ENCODE measurements around the gene MAST4. TPM values are rescaled to one million over a fixed set of nuclear protein-coding genes. Genes with fewer than 3 reads are reported as not detected.

MAST4 gene
- total and polyA plus RNA-seq, 2 donors (not counting 1 experiment from before 2014, with no cell fraction given): 2.5 to 57.1 TPM

DNA sequence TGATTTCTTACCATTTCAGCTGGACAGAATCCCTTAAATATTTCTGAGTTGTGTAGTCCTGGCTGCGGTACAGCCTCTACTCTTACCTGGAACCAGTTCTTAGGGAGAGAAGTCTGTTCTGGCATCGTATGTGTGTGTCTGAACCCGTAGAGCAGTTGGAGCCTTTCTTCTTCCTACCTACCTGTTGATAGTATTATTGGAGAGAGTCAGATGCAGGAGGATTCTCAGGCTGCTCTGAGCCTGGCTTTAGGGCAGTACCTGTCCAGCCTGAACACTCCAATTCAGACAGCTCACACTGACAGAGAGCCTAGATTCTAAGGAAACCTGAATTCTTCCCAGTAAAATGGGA is 410.3 kb downstream of the MAST4 start:
- no peaks in the 10 kb centered on the region for H3K79me2 ChIP-seq (ENCODE audit: control insufficient read depth, insufficient read depth, low read length)
- no peak for ATAC-seq (ENCODE audit: low read depth)
- H3K9ac ChIP-seq (ENCODE audit: low read length): no peak overlapping the region
- no peaks in the 10 kb centered on the region for H4K20me1 ChIP-seq (ENCODE audit: control insufficient read depth, insufficient read depth, low read length, poor library complexity, severe bottlenecking)
- DNase-seq: no peak
- no peak for TF ChIP-seq EZH2 (IDR thresholded peaks at IDR 0.05; ENCODE audit: borderline replicate concordance, insufficient read depth, low read depth, low read length, poor library complexity, severe bottlenecking)
- TF ChIP-seq, protein P1, sequence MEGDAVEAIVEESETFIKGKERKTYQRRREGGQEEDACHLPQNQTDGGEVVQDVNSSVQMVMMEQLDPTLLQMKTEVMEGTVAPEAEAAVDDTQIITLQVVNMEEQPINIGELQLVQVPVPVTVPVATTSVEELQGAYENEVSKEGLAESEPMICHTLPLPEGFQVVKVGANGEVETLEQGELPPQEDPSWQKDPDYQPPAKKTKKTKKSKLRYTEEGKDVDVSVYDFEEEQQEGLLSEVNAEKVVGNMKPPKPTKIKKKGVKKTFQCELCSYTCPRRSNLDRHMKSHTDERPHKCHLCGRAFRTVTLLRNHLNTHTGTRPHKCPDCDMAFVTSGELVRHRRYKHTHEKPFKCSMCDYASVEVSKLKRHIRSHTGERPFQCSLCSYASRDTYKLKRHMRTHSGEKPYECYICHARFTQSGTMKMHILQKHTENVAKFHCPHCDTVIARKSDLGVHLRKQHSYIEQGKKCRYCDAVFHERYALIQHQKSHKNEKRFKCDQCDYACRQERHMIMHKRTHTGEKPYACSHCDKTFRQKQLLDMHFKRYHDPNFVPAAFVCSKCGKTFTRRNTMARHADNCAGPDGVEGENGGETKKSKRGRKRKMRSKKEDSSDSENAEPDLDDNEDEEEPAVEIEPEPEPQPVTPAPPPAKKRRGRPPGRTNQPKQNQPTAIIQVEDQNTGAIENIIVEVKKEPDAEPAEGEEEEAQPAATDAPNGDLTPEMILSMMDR (IDR thresholded peaks at IDR 0.05): no peak
- H3K4me2 ChIP-seq (replicated peaks; ENCODE audit: low read depth, low read length, poor library complexity, severe bottlenecking): no peak overlapping the region
- no peak overlapping the region for H3K27ac ChIP-seq (ENCODE audit: low read length in 2 of 2)
- no peaks in the 10 kb centered on the region for H3K36me3 ChIP-seq (replicated peaks in 1 of 2; ENCODE audit: control extremely low read depth in 1 of 2, control insufficient read depth in 1 of 2, extremely low read depth in 1 of 2, insufficient read depth in 2 of 2, low read length in 1 of 2)
- no peaks in the 10 kb centered on the region for H3K9me3 ChIP-seq (ENCODE audit: control extremely low read depth in 1 of 3, control insufficient read depth in 2 of 3, insufficient read depth in 1 of 3, low read length in 2 of 3)
- Mint-ChIP-seq H3K4me1 (peaks cover 35% of the 10 kb centered on the region), H3K4me3 (no peak overlapping the region), H3K9me3 (ENCODE audit: insufficient read depth) (no peaks in the 10 kb centered on the region), H3K27ac (no peak overlapping the region), H3K27me3 (no peaks in the 10 kb centered on the region)
- ChIA-PET CTCF (no interaction called here), POLR2A (no interaction called here)
- peaks cover 13 to 27% of the 10 kb centered on the region in 2 donors for H3K4me1 ChIP-seq (ENCODE audit: control insufficient read depth in 2 of 2, insufficient read depth in 2 of 2, low read length in 2 of 2)
- peaks cover 0 to 7% (median 1%) of the 10 kb centered on the region in 4 experiments for H3K27me3 ChIP-seq (replicated peaks in 1 of 4; ENCODE audit: control extremely low read depth in 1 of 4, control insufficient read depth in 3 of 4, insufficient read depth in 4 of 4, low read length in 3 of 4)
- no peak overlapping the region for H3K4me3 ChIP-seq (ENCODE audit: control extremely low read depth in 1 of 5, extremely low read depth in 1 of 5, insufficient read depth in 1 of 5, low read depth in 2 of 5, low read length in 4 of 5)
- intact Hi-C loops (cut with micrococcal nuclease): loop anchor here (10.0 kb wide), 1 partner anchor 148 kb away; no protein-coding TSS in a partner anchor
- whole genome bisulfite sequencing (ENCODE audit: insufficient coverage): no CpG with 5 or more reads among the region's 3 CpGs
- no peak overlapping the region for H2AFZ ChIP-seq (ENCODE audit: insufficient read depth, low read depth, low read length, poor library complexity, severe bottlenecking)

DNA sequence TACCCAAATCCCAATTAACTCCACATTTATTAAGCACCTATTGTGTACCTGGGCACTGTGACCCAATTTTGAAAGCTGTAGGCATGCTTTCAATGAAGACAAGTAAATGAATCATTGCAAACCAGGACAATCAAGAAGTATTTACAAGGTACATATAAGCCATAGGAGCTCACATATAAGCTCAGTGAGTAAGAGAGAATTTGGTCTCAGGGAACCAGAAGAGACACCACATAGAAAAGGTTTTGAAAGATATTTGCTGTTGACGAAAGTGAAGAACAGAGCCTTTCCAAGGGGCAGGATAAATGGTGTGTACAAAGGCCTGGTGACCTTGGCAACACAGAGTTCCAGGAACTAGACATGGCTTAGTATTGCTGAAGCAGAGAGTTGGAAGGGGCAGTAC is 412.8 kb downstream of the MAST4 start:
- Histone ChIP-seq H3K27ac (ENCODE audit: low read length in 2 of 2) (no peak overlapping the region), H2AFZ (ENCODE audit: insufficient read depth, low read depth, low read length, poor library complexity, severe bottlenecking) (no peak overlapping the region), H3K4me2 (replicated peaks; ENCODE audit: low read depth, low read length, poor library complexity, severe bottlenecking) (no peak overlapping the region), H3K9ac (ENCODE audit: low read length) (no peak overlapping the region), H4K20me1 (ENCODE audit: control insufficient read depth, insufficient read depth, low read length, poor library complexity, severe bottlenecking) (no peaks in the 10 kb centered on the region), H3K4me3 (ENCODE audit: control extremely low read depth in 1 of 5, extremely low read depth in 1 of 5, insufficient read depth in 1 of 5, low read depth in 2 of 5, low read length in 4 of 5) (no peak overlapping the region), H3K27me3 (replicated peaks in 1 of 4; ENCODE audit: control extremely low read depth in 1 of 4, control insufficient read depth in 3 of 4, insufficient read depth in 4 of 4, low read length in 3 of 4) (peaks cover 0 to 7% (median 1%) of the 10 kb centered on the region in 4 experiments), H3K36me3 (replicated peaks in 1 of 2; ENCODE audit: control extremely low read depth in 1 of 2, control insufficient read depth in 1 of 2, extremely low read depth in 1 of 2, insufficient read depth in 2 of 2, low read length in 1 of 2) (no peaks in the 10 kb centered on the region), H3K9me3 (ENCODE audit: control extremely low read depth in 1 of 3, control insufficient read depth in 2 of 3, insufficient read depth in 1 of 3, low read length in 2 of 3) (no peaks in the 10 kb centered on the region), H3K4me1 (ENCODE audit: control insufficient read depth in 2 of 2, insufficient read depth in 2 of 2, low read length in 2 of 2) (peaks cover 13 to 19% of the 10 kb centered on the region in 2 donors), H3K79me2 (ENCODE audit: control insufficient read depth, insufficient read depth, low read length) (no peaks in the 10 kb centered on the region)
- TF ChIP-seq EZH2 (IDR thresholded peaks at IDR 0.05; ENCODE audit: borderline replicate concordance, insufficient read depth, low read depth, low read length, poor library complexity, severe bottlenecking): no peak
- TF ChIP-seq, protein P1 (IDR thresholded peaks at IDR 0.05): no peak
- intact Hi-C loops (cut with micrococcal nuclease): loop anchor here (10.0 kb wide), 1 partner anchor 146 kb away; no protein-coding TSS in a partner anchor
- ChIA-PET CTCF (no interaction called here), POLR2A (no interaction called here)
- Mint-ChIP-seq H3K27ac (no peak overlapping the region), H3K4me1 (peaks cover 29% of the 10 kb centered on the region), H3K4me3 (no peak overlapping the region), H3K9me3 (ENCODE audit: insufficient read depth) (no peaks in the 10 kb centered on the region), H3K27me3 (no peaks in the 10 kb centered on the region)
- WGBS (ENCODE audit: insufficient coverage): 100% methylated on average over 1 of the region's 1 CpG
- DNase-seq (no peak), ATAC-seq (ENCODE audit: low read depth) (no peak)

Data from B cell (primary cell).